Measurements from ENCODE around the gene USP34.

- TF ChIP-seq POLR2A (IDR thresholded peaks at IDR 0.05; ENCODE audit: extremely low read depth, insufficient read length) (no peak), CTCF (IDR thresholded peaks at IDR 0.05; ENCODE audit: low read depth, low read length) (no peak)
These were observed 290.9 kb downstream of the USP34 start for GRCh38 chr2:61179701-61180639.

Measured in NB4 (cell line).